Measurements from ENCODE around the gene CD79B. TPM values are rescaled to one million over a fixed set of nuclear protein-coding genes. Genes with fewer than 3 reads are reported as not detected.
A peak's percentile ranks its signal among the peaks of the same experiment; 100 is the strongest.

CD79B gene
- total and polyA plus RNA-seq, 2 of the 13 experiments (the other 11 are each of a cell fraction or from before 2014, with no cell fraction given) = not detected

DNA sequence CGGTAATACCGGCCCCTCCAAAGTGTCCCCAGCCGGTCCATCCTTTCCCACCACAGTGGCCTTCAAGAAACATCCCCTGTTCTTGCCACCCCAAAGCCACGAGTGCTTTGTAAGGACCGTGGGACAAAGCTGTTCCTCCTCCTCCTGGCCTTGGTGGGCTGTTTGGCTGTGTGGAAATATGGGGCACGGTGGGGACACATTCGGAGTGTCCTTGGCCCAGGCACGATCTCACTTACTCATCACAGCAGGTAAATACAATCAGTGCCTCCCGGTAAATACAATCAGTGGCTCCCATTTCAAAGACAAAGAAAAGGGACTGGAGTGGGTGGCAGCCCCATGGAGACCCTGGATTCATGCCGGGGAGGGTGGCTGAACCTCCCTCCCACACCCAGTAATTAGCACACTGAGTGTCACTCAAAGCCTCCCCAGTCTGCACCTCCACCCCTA lies 30.2 kb upstream of the CD79B start (continued):
- TF ChIP-seq GATAD1 (CRISPR knock-in tag; IDR thresholded peaks at IDR 0.05) = 0 out of 2 replicates have a peak, but pooled peaks have one; percentile 13
- TF ChIP-seq ZFP36L1 (CRISPR knock-in tag; IDR thresholded peaks at IDR 0.05) = no peak
- TF ChIP-seq ZFAT (CRISPR knock-in tag; conservative IDR thresholded peaks at IDR 0.05) = no peak
- no peak for TF ChIP-seq ZNF777 (CRISPR knock-in tag; IDR thresholded peaks at IDR 0.05)
- TF ChIP-seq POLR2A (IDR thresholded peaks at IDR 0.05; ENCODE audit: insufficient read depth in 1 of 2, low read depth in 2 of 2, low read length in 2 of 2) = no peak
- TF ChIP-seq HDAC1 (CRISPR knock-in tag; IDR thresholded peaks at IDR 0.05) = peak; percentile 44

DNA sequence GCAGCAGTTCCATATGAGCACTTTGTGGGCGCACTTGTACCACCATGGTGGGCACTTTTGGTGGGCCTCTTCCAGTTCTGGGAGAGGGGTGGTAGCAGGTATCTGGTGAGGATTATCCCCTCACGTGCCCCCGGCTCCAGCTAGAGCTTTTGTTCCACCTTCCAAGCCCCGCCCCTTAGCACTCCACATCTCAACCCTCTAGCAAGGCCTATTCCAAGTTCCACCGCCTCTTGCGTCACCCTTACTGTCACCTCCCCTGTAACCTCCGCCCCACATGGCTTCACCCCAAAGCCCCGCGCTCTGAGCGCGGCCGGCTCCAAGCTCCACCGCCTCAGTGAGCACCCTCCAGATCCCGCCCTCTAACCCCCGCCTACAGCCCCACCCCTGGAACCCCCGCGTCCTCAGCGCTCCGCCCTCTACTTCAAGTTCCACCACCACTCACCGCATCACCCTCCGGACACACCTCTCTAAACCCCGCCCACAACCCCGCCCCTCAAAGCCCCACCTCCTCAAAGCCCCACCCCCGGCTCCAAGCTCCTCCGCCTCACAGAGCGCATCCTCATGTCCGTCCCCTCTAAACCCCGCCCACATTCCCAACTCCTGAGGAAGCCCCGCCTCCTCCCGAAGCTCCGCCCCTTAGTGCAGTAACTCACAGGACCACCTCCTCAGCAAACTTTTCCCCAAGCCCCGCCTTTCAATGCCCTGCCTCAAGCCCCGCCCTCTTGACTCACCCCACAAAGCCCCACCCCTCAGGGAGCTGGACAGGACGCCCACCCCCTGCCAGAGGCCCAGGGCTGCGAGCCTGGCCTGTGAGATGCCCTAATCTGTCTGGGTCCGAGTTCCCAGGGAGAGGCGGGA lies 29.5 kb upstream of the CD79B start:
- in situ Hi-C loops (cut with HindIII; ENCODE audit: extremely low pct_ligation_motif_present, low pct_unique_long_range_greater_than_20kb) = no loop called here
- no peak for FAIRE-seq
- intact Hi-C loops (cut with micrococcal nuclease; ENCODE audit: unreplicated experiment) = no loop called here
- ChIA-PET POLR2A (interaction anchor here (0.7 to 1.6 kb wide), 6 partner anchors 11 to 411 kb away, joined by 3 to 9 read pairs (median 4); partner anchors contain the start of gene DCAF7), CTCF (ENCODE audit: low intra/inter-chr PET ratio, low total read pairs) (no interaction called here)
- 47% methylated on average over 36 of the region's 37 CpGs for WGBS (ENCODE audit: low lambda C conversion rate)
- peak; percentile 65 for ATAC-seq
- Histone ChIP-seq H3K9me3 (ENCODE audit: low read length) (no peaks in the 10 kb centered on the region), H3K79me2 (ENCODE audit: insufficient read depth, low read length) (no peaks in the 10 kb centered on the region), H3K4me1 (ENCODE audit: insufficient read depth, low read length) (peaks cover 24% of the 10 kb centered on the region), H3K4me3 (replicated peaks in 1 of 3; ENCODE audit: insufficient read depth in 1 of 3, low read depth in 2 of 3, low read length in 3 of 3) (peak overlapping the region in 1 of 3 experiments; percentile 29; a peak in 1 of 6 replicates), H4K20me1 (ENCODE audit: insufficient read depth, low read length) (no peaks in the 10 kb centered on the region; the same call in 1 of the 2 replicates), H3K4me2 (ENCODE audit: low read depth, low read length) (peak overlapping the region; percentile 52), H3K36me3 (replicated peaks in 1 of 2; ENCODE audit: control insufficient read depth in 1 of 2, insufficient read depth in 2 of 2, low read length in 2 of 2) (no peaks in the 10 kb centered on the region), H3K9ac (ENCODE audit: insufficient read depth, low read depth, low read length) (no peak overlapping the region), H3K27me3 (ENCODE audit: control insufficient read depth in 1 of 2, insufficient read depth in 2 of 2, low read length in 2 of 2) (peaks cover 6 to 28% of the 10 kb centered on the region in 2 experiments; a peak in 2 of 5 replicates), H3K27ac (ENCODE audit: extremely low read length, insufficient read depth, low read length) (peak overlapping the region; percentile 2), H2AFZ (ENCODE audit: low read length) (no peak overlapping the region)
- peak; percentile 68 for DNase-seq (ENCODE audit: low spot score)
- no TSS peak for BruUV-seq (replicated peaks)
- TF ChIP-seq ZSCAN29 (CRISPR knock-in tag; conservative IDR thresholded peaks at IDR 0.05) = no peak
- peak; percentile 61; the same call in 1 of the 2 replicates for TF ChIP-seq ZBTB33 (CRISPR knock-in tag; IDR thresholded peaks at IDR 0.05)
- no peak for TF ChIP-seq ZNF670 (CRISPR knock-in tag; IDR thresholded peaks at IDR 0.05; ENCODE audit: borderline replicate concordance)
- no peak for TF ChIP-seq KDM5A (IDR thresholded peaks at IDR 0.05; ENCODE audit: borderline replicate concordance, low read length)
- TF ChIP-seq, protein P1, sequence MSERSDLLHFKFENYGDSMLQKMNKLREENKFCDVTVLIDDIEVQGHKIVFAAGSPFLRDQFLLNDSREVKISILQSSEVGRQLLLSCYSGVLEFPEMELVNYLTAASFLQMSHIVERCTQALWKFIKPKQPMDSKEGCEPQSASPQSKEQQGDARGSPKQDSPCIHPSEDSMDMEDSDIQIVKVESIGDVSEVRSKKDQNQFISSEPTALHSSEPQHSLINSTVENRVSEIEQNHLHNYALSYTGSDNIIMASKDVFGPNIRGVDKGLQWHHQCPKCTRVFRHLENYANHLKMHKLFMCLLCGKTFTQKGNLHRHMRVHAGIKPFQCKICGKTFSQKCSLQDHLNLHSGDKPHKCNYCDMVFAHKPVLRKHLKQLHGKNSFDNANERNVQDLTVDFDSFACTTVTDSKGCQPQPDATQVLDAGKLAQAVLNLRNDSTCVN (CRISPR knock-in tag; IDR thresholded peaks at IDR 0.05; ENCODE audit: borderline replicate concordance) = no peak
- TF ChIP-seq ZNF652 (CRISPR knock-in tag; IDR thresholded peaks at IDR 0.05; ENCODE audit: borderline replicate concordance, low read depth) = no peak
- no peak for TF ChIP-seq ZBTB39 (CRISPR knock-in tag; IDR thresholded peaks at IDR 0.05)
- TF ChIP-seq, protein P2, sequence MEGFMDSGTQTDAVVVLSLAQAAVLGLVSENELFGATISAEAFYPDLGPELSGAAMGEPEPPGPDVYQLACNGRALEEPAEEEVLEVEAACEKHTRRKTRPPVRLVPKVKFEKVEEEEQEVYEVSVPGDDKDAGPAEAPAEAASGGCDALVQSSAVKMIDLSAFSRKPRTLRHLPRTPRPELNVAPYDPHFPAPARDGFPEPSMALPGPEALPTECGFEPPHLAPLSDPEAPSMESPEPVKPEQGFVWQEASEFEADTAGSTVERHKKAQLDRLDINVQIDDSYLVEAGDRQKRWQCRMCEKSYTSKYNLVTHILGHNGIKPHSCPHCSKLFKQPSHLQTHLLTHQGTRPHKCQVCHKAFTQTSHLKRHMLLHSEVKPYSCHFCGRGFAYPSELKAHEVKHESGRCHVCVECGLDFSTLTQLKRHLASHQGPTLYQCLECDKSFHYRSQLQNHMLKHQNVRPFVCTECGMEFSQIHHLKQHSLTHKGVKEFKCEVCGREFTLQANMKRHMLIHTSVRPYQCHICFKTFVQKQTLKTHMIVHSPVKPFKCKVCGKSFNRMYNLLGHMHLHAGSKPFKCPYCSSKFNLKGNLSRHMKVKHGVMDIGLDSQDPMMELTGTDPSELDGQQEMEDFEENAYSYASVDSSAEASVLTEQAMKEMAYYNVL (CRISPR knock-in tag; IDR thresholded peaks at IDR 0.05; ENCODE audit: borderline replicate concordance) = no peak
- no peak for TF ChIP-seq MYNN (CRISPR knock-in tag; IDR thresholded peaks at IDR 0.05; ENCODE audit: low read depth)
